CD4-positive, alpha-beta T cell (primary cell): ENCODE results near the gene CLEC16A. TPM values are rescaled to one million over a fixed set of nuclear protein-coding genes. Genes with fewer than 3 reads are reported as not detected.
A peak's percentile ranks its signal among the peaks of the same experiment; 100 is the strongest.

Experiments used
- ATAC-seq: fragments of 200-7000 bp; cut with Tn5 transposase; one replicate; pipeline ENCODE4 v1.10.0; 2022; ENCODE audit warnings: mild to moderate bottlenecking; ENCODE audit not compliant: poor library complexity
- CTCF ChIA-PET: fragments of 350-600 bp; sonication (Branson Sonifier 250); formaldehyde crosslinking; loops from one replicate; lab custom pipeline; 2021; ENCODE audit warnings: antibody characterized with exemption, inconsistent platforms; lab: Charles Lee
- POLR2A ChIA-PET: fragments of 350-600 bp; sonication (Branson Sonifier 250); formaldehyde crosslinking; loops from one replicate; lab custom pipeline; 2021; ENCODE audit warnings: antibody characterized with exemption, inconsistent platforms; lab: Charles Lee
- DNase-seq, 14 experiments: peaks; one replicate each; pipeline ENCODE4 v3.0.0-alpha.2; 2013 to 2020; ENCODE audit warnings: mixed read lengths in 2 of 14
- H3K27ac ChIP-seq, 2 donors: one replicate each; pipeline versions ENCODE4 v1.5.1 to v1.7.0; 2013; ENCODE audit warnings: low read length in 2 of 2, low read depth in 1 of 2, mild to moderate bottlenecking in 1 of 2
- H3K27me3 ChIP-seq, 2 experiments: 1 replicate in 1 of 2; 2 replicates in 1 of 2; pipeline versions ENCODE4 v1.6.1 to v1.7.0; 2013; ENCODE audit warnings: low read length in 2 of 2, control low read depth in 1 of 2, mild to moderate bottlenecking in 1 of 2, moderate library complexity in 1 of 2; ENCODE audit not compliant: insufficient read depth in 2 of 2, control insufficient read depth in 1 of 2
- H3K36me3 ChIP-seq: one replicate; pipeline ENCODE4 v1.6.1; 2013; ENCODE audit warnings: low read length, control low read depth; ENCODE audit not compliant: insufficient read depth
- H3K4me1 ChIP-seq: one replicate; pipeline ENCODE4 v1.6.1; 2013; ENCODE audit warnings: low read length, control low read depth; ENCODE audit not compliant: insufficient read depth
- H3K4me3 ChIP-seq: one replicate; pipeline ENCODE4 v1.5.1; 2013; ENCODE audit warnings: mild to moderate bottlenecking, low read length, moderate library complexity
- H3K9me3 ChIP-seq, 2 experiments: 1 replicate in 1 of 2; 2 replicates in 1 of 2; pipeline versions ENCODE4 v1.6.1 to v1.7.0; 2013; ENCODE audit warnings: low read length in 2 of 2, mild to moderate bottlenecking in 2 of 2, control low read depth in 1 of 2, moderate library complexity in 1 of 2; ENCODE audit not compliant: control insufficient read depth in 1 of 2, insufficient read depth in 1 of 2
- H3K27ac Mint-ChIP-seq: one replicate; pipeline ENCODE4 v1.8.0; 2020; ENCODE audit warnings: mixed read lengths
- H3K27me3 Mint-ChIP-seq: one replicate; pipeline ENCODE4 v1.8.0; 2021; ENCODE audit warnings: mixed read lengths
- H3K36me3 Mint-ChIP-seq: one replicate; pipeline ENCODE4 v1.8.0; 2021; ENCODE audit warnings: low read depth, mixed read lengths
- H3K4me1 Mint-ChIP-seq: one replicate; pipeline ENCODE4 v1.8.0; 2021; ENCODE audit warnings: low read depth, mixed read lengths
- H3K4me3 Mint-ChIP-seq: one replicate; pipeline ENCODE4 v1.8.0; 2020; ENCODE audit warnings: mild to moderate bottlenecking, mixed read lengths
- H3K9me3 Mint-ChIP-seq: one replicate; pipeline ENCODE4 v1.8.0; 2020; ENCODE audit warnings: mixed read lengths
- intact Hi-C, 2 experiments: fragments of 100-400 bp; cut with DNase I in 1 of 2; cut with micrococcal nuclease in 1 of 2; formaldehyde crosslinking; loops; one replicate each; pipeline versions ENCODE4 v1.15.1 to v1.9.0; 2023 to 2025; cut with DNase I, micrococcal nuclease
- total RNA-seq, 174 experiments: library from RNA in 2 of 174; stranded (reverse) in 2 of 174; gene quantifications; one replicate each; pipeline ENCODE4 v1.2.3 and lab custom pipeline; 2021 to 2026
- TF ChIP-seq, protein P1 (sequence below): fragments of 200-600 bp; IDR thresholded peaks from one replicate; pipeline ENCODE4 v1.8.0; 2022; ENCODE audit warnings: antibody characterized with exemption, mild to moderate bottlenecking

CLEC16A gene
- total RNA-seq, 2 experiments from 2014 or later: 21.7 to 22.7 TPM

GRCh38 chr16:11205065-11205699, 260.8 kb downstream of the CLEC16A start:
- ChIA-PET POLR2A (no interaction called here), CTCF (no interaction called here)
- Histone ChIP-seq H3K27ac (no peak overlapping the region), H3K27me3 (peaks cover 0 to 2% of the 10 kb centered on the region in 2 experiments), H3K36me3 (no peaks in the 10 kb centered on the region), H3K9me3 (peaks cover 6 to 14% of the 10 kb centered on the region in 2 experiments), H3K4me3 (no peak overlapping the region), H3K4me1 (peaks cover 21% of the 10 kb centered on the region)
- Mint-ChIP-seq H3K4me1 (peaks cover 10% of the 10 kb centered on the region), H3K27ac (no peak overlapping the region), H3K9me3 (no peaks in the 10 kb centered on the region), H3K36me3 (no peaks in the 10 kb centered on the region), H3K4me3 (no peak overlapping the region), H3K27me3 (no peaks in the 10 kb centered on the region)
- intact Hi-C loops: loop anchor here in 1 of 2 experiments (10.0 kb wide), 1 partner anchor 50 kb away; the partner anchor contains the start of gene SOCS1
- no peak for ATAC-seq
- TF ChIP-seq, protein P1, sequence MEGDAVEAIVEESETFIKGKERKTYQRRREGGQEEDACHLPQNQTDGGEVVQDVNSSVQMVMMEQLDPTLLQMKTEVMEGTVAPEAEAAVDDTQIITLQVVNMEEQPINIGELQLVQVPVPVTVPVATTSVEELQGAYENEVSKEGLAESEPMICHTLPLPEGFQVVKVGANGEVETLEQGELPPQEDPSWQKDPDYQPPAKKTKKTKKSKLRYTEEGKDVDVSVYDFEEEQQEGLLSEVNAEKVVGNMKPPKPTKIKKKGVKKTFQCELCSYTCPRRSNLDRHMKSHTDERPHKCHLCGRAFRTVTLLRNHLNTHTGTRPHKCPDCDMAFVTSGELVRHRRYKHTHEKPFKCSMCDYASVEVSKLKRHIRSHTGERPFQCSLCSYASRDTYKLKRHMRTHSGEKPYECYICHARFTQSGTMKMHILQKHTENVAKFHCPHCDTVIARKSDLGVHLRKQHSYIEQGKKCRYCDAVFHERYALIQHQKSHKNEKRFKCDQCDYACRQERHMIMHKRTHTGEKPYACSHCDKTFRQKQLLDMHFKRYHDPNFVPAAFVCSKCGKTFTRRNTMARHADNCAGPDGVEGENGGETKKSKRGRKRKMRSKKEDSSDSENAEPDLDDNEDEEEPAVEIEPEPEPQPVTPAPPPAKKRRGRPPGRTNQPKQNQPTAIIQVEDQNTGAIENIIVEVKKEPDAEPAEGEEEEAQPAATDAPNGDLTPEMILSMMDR: no peak
- DNase-seq: no peak

- Histone ChIP-seq H3K27ac (no peak overlapping the region), H3K36me3 (no peaks in the 10 kb centered on the region), H3K27me3 (peaks cover 0 to 2% of the 10 kb centered on the region in 2 experiments), H3K4me3 (no peak overlapping the region), H3K9me3 (peaks cover 6 to 14% of the 10 kb centered on the region in 2 experiments), H3K4me1 (peaks cover 21% of the 10 kb centered on the region)
- intact Hi-C loops: loop anchor here in 1 of 2 experiments (10.0 kb wide), 1 partner anchor 49 kb away; the partner anchor contains the start of gene SOCS1
- no peaks in the 10 kb centered on the region for H3K27me3 Mint-ChIP-seq
- H3K36me3 Mint-ChIP-seq: no peaks in the 10 kb centered on the region
- ATAC-seq (no peak), DNase-seq (peak in 2 of 14 experiments; percentile 46 to 49)
- POLR2A ChIA-PET: interaction anchor here (0.5 kb wide), 1 partner anchor 740 kb away, joined by 3 read pairs; no protein-coding TSS in a partner anchor
- H3K4me1 Mint-ChIP-seq: peaks cover 10% of the 10 kb centered on the region
- CTCF ChIA-PET: no interaction called here
- no peak overlapping the region for H3K27ac Mint-ChIP-seq
- TF ChIP-seq, protein P1: no peak
- H3K4me3 Mint-ChIP-seq: no peak overlapping the region
- no peaks in the 10 kb centered on the region for H3K9me3 Mint-ChIP-seq
Measured at GRCh38 chr16:11205754-11206581, 261.6 kb downstream of the CLEC16A start.

- H3K4me3 Mint-ChIP-seq: no peak overlapping the region
- CTCF ChIA-PET: no interaction called here
- Histone ChIP-seq H3K36me3 (no peaks in the 10 kb centered on the region), H3K4me1 (peaks cover 21% of the 10 kb centered on the region), H3K4me3 (no peak overlapping the region), H3K9me3 (peaks cover 6 to 14% of the 10 kb centered on the region in 2 experiments), H3K27me3 (peaks cover 0 to 2% of the 10 kb centered on the region in 2 experiments), H3K27ac (no peak overlapping the region)
- ATAC-seq (no peak), DNase-seq (no peak)
- H3K27ac Mint-ChIP-seq: no peak overlapping the region
- intact Hi-C loops: loop anchor here in 1 of 2 experiments (10.0 kb wide), 1 partner anchor 47 kb away; the partner anchor contains the start of gene SOCS1
- POLR2A ChIA-PET: interaction anchor here (0.7 kb wide), 1 partner anchor 18 kb away, joined by 4 read pairs; no protein-coding TSS in a partner anchor
- H3K27me3 Mint-ChIP-seq: no peaks in the 10 kb centered on the region
- no peaks in the 10 kb centered on the region for H3K36me3 Mint-ChIP-seq
- TF ChIP-seq, protein P1: no peak
- peaks cover 10% of the 10 kb centered on the region for H3K4me1 Mint-ChIP-seq
- H3K9me3 Mint-ChIP-seq: no peaks in the 10 kb centered on the region
Measured at GRCh38 chr16:11207646-11208045, 263.3 kb downstream of the CLEC16A start.
